Large intestine (tissue), 3 donors: ENCODE data around the gene HSD17B1. TPM values are rescaled to one million over a fixed set of nuclear protein-coding genes. Genes with fewer than 3 reads are reported as not detected.
"Not testable (repeated sequence)": the region's sequence is repeated elsewhere in the genome, so short reads cannot be mapped to it uniquely, and the experiment has no call there.

Source experiments
- DNase-seq, 2 donors: peaks; one replicate each; pipeline versions ENCODE4 v3.0.0 to v3.0.0-alpha.2; 2013
- H3K27ac ChIP-seq: one replicate; pipeline ENCODE4 v1.5.1; 2013; ENCODE audit warnings: low read length
- H3K27me3 ChIP-seq: 2 replicates; pipeline ENCODE4 v1.6.1; 2013; ENCODE audit warnings: low read length; ENCODE audit not compliant: control insufficient read depth, insufficient read depth
- H3K36me3 ChIP-seq: 2 replicates; pipeline ENCODE4 v1.6.1; 2013; ENCODE audit warnings: low read length; ENCODE audit not compliant: control insufficient read depth, insufficient read depth
- H3K4me1 ChIP-seq: one replicate; pipeline ENCODE4 v1.6.1; 2013; ENCODE audit warnings: low read length; ENCODE audit not compliant: control insufficient read depth, insufficient read depth
- H3K4me3 ChIP-seq: one replicate; pipeline ENCODE4 v1.5.1; 2013; ENCODE audit warnings: low read length
- H3K9me3 ChIP-seq: one replicate; pipeline ENCODE4 v1.6.1; 2013; ENCODE audit warnings: mild to moderate bottlenecking, low read depth, low read length, moderate library complexity; ENCODE audit not compliant: control insufficient read depth
- WGBS: methylation state at CpG from one replicate; pipeline ENCODE4 v1.1.5; 2013; ENCODE audit warnings: low lambda C conversion rate; ENCODE audit not compliant: insufficient coverage; 5-methylcytosine and 5-hydroxymethylcytosine counted together
- polyA plus RNA-seq: library from polyadenylated mRNA; unstranded; fragments of 120-200 nt; gene quantifications from one replicate; pipeline ENCODE4 v1.2.1, GENCODE V29; 2013

The HSD17B1 gene
- polyA plus RNA-seq, 1 donor, result 2.1 TPM

DNA sequence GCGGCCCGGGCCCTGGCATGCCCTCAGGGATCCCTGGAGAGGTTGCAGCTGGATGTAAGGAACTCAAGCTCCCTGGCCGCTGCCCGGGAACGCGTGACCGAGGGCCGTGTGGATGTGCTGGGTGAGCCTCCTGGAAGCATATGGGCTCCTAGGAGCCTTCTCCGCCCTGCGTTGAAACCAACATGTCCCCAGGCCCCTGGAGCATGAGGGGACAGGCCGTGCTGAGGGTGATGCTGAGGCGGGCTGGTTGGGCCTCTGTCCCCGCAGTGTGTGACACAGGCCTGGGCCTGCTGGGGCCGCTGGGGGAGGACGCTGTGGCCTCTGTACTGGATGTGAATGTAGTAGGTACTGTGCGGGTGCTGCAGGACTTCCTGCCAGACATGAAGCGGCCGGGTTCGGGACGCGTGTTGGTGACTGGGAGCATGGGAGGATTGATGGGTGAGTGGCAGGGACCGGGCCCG, 5.7 kb upstream of the HSD17B1 start:
- no CpG with 5 or more reads among the region's 23 CpGs for WGBS
- H3K36me3 ChIP-seq, result peaks cover 23% of the 10 kb centered on the region
- H3K4me1 ChIP-seq, result peaks cover 16% of the 10 kb centered on the region
- H3K4me3 ChIP-seq, result no peak overlapping the region
- no peak for DNase-seq
- H3K27ac ChIP-seq, result no peak overlapping the region
- H3K9me3 ChIP-seq, result no peaks in the 10 kb centered on the region
- H3K27me3 ChIP-seq, result peaks cover 5% of the 10 kb centered on the region

GRCh38 chr17:42547698-42548069, 5.0 kb upstream of the HSD17B1 start:
- Histone ChIP-seq H3K27ac (no peak overlapping the region), H3K27me3 (peaks cover 5% of the 10 kb centered on the region), H3K4me1 (peaks cover 12% of the 10 kb centered on the region), H3K36me3 (peaks cover 18% of the 10 kb centered on the region), H3K9me3 (no peaks in the 10 kb centered on the region), H3K4me3 (peak overlapping the region; percentile 51)
- no CpG with 5 or more reads among the region's 14 CpGs for WGBS
- DNase-seq, result no peak

DNA sequence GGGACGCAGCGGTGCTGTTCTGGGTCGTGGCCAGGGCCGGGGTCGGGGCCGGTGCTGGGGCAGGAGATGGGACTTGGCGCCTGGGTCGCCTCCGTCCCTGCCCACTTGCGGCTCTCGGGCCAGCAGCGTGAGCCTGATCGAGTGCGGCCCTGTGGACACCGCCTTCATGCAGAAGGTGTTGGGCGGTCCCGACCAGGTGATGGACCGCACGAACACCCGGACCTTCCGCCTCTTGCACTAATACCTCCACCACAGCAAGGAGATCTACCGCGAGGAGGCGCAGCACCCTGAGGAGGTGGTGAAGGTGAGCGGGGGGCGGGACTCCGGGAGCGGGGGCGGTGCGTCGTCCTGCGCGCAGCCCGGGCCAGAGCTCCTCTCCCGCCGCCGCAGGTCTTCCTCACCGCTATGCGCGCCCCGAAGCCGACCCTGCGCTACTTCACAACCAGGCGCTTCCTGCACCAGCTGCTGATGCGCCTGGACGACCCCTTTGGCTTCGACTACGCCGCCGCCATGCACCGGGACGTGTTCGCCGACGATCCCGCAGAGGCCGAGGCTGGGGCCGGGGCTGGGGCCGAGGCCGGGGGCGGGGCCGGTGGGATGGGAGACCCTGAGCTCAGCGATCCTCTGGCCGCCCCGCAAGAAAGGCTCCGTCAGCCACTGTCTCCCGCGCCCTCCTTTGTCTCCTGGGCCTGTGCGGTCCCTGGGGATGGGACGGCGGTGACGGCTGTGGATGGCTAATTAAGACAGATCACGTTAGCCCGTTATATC, 4.5 kb upstream of the HSD17B1 start:
- H3K9me3 ChIP-seq, result no peaks in the 10 kb centered on the region
- peaks cover 12% of the 10 kb centered on the region for H3K4me1 ChIP-seq
- H3K27me3 ChIP-seq, result peaks cover 5% of the 10 kb centered on the region
- no CpG with 5 or more reads among the region's 74 CpGs for WGBS
- H3K27ac ChIP-seq, result no peak overlapping the region
- peak; percentile 84 to 86 for DNase-seq
- H3K4me3 ChIP-seq, result peak overlapping the region; percentile 51
- H3K36me3 ChIP-seq, result peaks cover 18% of the 10 kb centered on the region

- Histone ChIP-seq H3K9me3 (no peaks in the 10 kb centered on the region), H3K4me1 (peaks cover 20% of the 10 kb centered on the region), H3K27ac (no peak overlapping the region), H3K4me3 (peak overlapping the region; percentile 51), H3K27me3 (peaks cover 5% of the 10 kb centered on the region), H3K36me3 (peaks cover 11% of the 10 kb centered on the region)
- 0% methylated on average over 1 of the region's 14 CpGs for WGBS
- no peak for DNase-seq
Observed at GRCh38 chr17:42548993-42549755, 3.5 kb upstream of the HSD17B1 start.

- DNase-seq, result no peak
- no peak overlapping the region for H3K4me3 ChIP-seq
Observed at GRCh38 chr17:42553161-42553818, 567 bp downstream of the HSD17B1 start.

GRCh38 chr17:42553866-42554249, 1.1 kb downstream of the HSD17B1 start:
- Histone ChIP-seq H3K9me3 (no peaks in the 10 kb centered on the region), H3K4me3 (peak overlapping the region; percentile 85), H3K36me3 (peaks cover 7% of the 10 kb centered on the region), H3K4me1 (peaks cover 18% of the 10 kb centered on the region), H3K27ac (peak overlapping the region; percentile 80), H3K27me3 (peaks cover 1% of the 10 kb centered on the region)
- WGBS, result no CpG with 5 or more reads among the region's 16 CpGs
- DNase-seq, result no peak

More at GRCh38 chr17:42553161-42553818, 567 bp downstream of the HSD17B1 start:
- Histone ChIP-seq H3K9me3 (no peaks in the 10 kb centered on the region), H3K4me1 (peaks cover 22% of the 10 kb centered on the region), H3K36me3 (peaks cover 7% of the 10 kb centered on the region), H3K27me3 (peaks cover 5% of the 10 kb centered on the region), H3K27ac (no peak overlapping the region)
- WGBS, result no CpG with 5 or more reads among the region's 45 CpGs

GRCh38 chr17:42554250-42555121, 1.8 kb downstream of the HSD17B1 start:
- Histone ChIP-seq H3K4me3 (peak overlapping the region; percentile 85), H3K27me3 (no peaks in the 10 kb centered on the region), H3K4me1 (peaks cover 15% of the 10 kb centered on the region), H3K36me3 (peaks cover 7% of the 10 kb centered on the region), H3K9me3 (no peaks in the 10 kb centered on the region), H3K27ac (peak overlapping the region; percentile 80)
- DNase-seq, result peak; percentile 83 to 92
- WGBS, result no CpG with 5 or more reads among the region's 82 CpGs

DNA sequence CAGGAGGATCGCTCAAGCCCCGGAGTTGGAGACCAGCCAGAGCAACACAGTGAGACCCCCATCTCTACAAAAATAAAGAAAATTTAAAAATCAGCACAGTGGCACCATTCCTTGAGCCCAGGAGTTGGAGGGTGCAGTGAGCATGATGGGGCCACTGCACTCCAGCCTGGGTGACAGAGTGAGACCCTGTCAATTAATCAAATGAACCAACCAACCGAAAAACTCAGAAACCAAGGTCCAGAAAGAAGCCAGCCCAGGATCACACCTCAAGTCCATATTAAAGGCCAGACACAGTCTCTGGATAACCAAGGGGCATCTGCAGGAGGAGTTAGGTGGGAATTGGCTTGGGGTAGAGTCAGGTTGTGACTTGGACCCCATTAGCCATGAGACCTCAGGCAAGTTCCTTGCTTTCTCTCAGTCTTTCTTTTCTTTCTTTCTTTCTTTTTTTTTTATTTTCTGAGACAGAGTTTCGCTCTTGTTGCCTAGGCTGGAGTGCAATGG, 2.4 kb downstream of the HSD17B1 start:
- peak overlapping the region; percentile 85 for H3K4me3 ChIP-seq
- no peaks in the 10 kb centered on the region for H3K27me3 ChIP-seq
- H3K4me1 ChIP-seq, result peaks cover 15% of the 10 kb centered on the region
- peaks cover 7% of the 10 kb centered on the region for H3K36me3 ChIP-seq
- no peak for DNase-seq
- H3K9me3 ChIP-seq, result no peaks in the 10 kb centered on the region
- no CpG with 5 or more reads among the region's 4 CpGs for WGBS
- H3K27ac ChIP-seq, result peak overlapping the region; percentile 80

DNA sequence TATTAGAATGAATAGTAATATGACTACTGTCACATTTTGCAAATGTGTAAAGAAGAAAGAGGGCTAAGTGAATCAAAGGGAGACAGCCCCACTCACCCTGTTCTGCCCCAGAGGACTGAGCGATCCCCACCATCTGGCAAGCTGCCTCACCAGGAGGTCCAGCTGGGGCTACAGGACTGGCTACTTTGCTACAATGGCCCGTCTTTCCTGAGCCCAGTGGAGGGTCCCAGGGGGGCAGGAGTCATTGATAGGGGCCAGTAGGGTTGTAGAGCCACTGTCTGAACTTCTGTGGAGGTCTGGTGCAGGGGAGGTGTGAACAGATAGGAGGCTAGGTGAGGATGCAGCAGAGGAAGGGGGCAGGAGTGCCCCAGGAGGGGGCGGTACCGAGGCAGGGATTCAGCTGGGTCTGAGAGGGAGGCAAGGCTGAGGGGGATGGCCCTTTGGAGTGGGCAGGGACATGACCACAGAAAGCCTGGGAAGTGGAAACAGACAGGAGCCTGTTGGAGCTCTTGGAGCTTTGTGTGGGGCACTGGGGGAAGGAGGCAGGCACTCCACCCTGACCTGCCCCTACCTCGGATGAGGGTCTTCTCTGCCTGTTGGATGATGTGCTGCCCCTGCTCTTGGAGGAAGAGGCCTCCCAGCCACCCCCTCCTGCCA, 3.4 kb downstream of the HSD17B1 start:
- not testable (repeated sequence) for DNase-seq, H3K4me3 ChIP-seq, H3K36me3 ChIP-seq, H3K27me3 ChIP-seq, H3K9me3 ChIP-seq, H3K27ac ChIP-seq
- no CpG with 5 or more reads among the region's 5 CpGs for WGBS
- peaks cover 15% of the 10 kb centered on the region for H3K4me1 ChIP-seq
